Progenitor cell of endocrine pancreas (in vitro differentiated cells): Measurements from ENCODE around the gene IRF4. TPM values are rescaled to one million over a fixed set of nuclear protein-coding genes. Genes with fewer than 3 reads are reported as not detected.

Experiments used
- DNase-seq: peaks from one replicate; pipeline ENCODE4 v3.0.0; 2021; ENCODE audit warnings: low spot score; ENCODE audit not compliant: unreplicated experiment
- H3K27ac Mint-ChIP-seq: 2 replicates; pipeline ENCODE4 v1.8.0; 2021; ENCODE audit warnings: mild to moderate bottlenecking, moderate library complexity, mixed read lengths
- H3K27me3 Mint-ChIP-seq: 2 replicates; pipeline ENCODE4 v1.8.0; 2021; ENCODE audit warnings: mixed read lengths
- H3K36me3 Mint-ChIP-seq: 2 replicates; pipeline ENCODE4 v1.8.0; 2022; ENCODE audit warnings: mixed read lengths; ENCODE audit not compliant: insufficient read depth
- H3K4me1 Mint-ChIP-seq: 2 replicates; pipeline ENCODE4 v1.8.0; 2021; ENCODE audit warnings: low read depth, mixed read lengths
- H3K4me3 Mint-ChIP-seq: 2 replicates; pipeline ENCODE4 v1.8.0; 2021; ENCODE audit warnings: low read depth, mild to moderate bottlenecking, moderate library complexity, mixed read lengths
- H3K9me3 Mint-ChIP-seq: 2 replicates; pipeline ENCODE4 v1.8.0; 2021; ENCODE audit warnings: low read depth, mixed read lengths
- CTCF ChIP-seq: fragments of 200-600 bp; sonication (generic); IDR thresholded peaks from one replicate; pipeline ENCODE4 v1.5.0; 2021; ENCODE audit warnings: antibody characterized with exemption, mild to moderate bottlenecking; ENCODE audit not compliant: unreplicated experiment
- total RNA-seq: library from RNA; stranded (reverse); gene quantifications from 2 replicates; pipeline ENCODE4 v1.2.1, GENCODE V29; 2021

The IRF4 gene
- total RNA-seq, 1 donor from 2014 or later: not detected

DNA sequence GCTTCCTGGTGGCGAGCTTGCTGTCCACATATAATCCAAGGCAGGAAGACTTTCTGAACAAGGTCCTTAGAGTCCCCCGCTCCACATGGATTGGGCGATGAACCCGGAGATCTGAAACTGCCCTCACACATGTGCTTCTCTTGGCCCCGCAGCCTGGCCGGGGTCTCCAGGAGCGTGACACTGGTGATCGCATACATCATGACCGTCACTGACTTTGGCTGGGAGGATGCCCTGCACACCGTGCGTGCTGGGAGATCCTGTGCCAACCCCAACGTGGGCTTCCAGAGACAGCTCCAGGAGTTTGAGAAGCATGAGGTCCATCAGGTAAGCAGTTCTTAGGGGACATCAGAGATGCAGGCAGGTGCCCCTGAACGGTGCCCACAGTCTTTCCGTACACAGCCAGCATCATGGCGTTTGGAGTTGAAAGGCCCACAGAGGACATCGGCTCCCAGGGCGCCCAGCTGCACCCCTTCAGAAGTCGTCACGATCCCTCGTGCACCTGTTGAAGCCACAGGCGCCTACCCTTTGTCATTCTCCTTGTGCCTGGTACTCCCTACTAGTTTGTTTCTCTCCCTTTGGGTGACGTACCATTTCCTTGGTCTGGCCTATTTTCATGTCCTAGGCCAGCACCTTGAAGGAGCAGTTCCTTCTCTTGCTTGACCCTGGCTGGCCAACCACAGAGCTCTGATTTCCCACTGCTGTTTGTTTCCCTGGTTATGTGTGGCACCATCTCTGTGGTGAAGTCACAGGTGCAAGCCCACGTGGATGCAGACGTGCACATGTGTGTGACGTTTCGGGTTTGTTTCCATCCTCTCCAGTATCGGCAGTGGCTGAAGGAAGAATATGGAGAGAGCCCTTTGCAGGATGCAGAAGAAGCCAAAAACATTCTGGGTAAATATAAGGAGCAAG is 43.3 kb upstream of the IRF4 start:
- no peak overlapping the region for H3K4me3 Mint-ChIP-seq
- no peaks in the 10 kb centered on the region for H3K27me3 Mint-ChIP-seq
- TF ChIP-seq CTCF: no peak
- H3K4me1 Mint-ChIP-seq: no peaks in the 10 kb centered on the region
- no peak overlapping the region for H3K27ac Mint-ChIP-seq
- no peak for DNase-seq
- peaks cover 22% of the 10 kb centered on the region for H3K9me3 Mint-ChIP-seq
- peaks cover 19% of the 10 kb centered on the region for H3K36me3 Mint-ChIP-seq

- Mint-ChIP-seq H3K4me1 (no peaks in the 10 kb centered on the region), H3K36me3 (peaks cover 21% of the 10 kb centered on the region), H3K4me3 (no peak overlapping the region), H3K9me3 (peaks cover 28% of the 10 kb centered on the region), H3K27ac (no peak overlapping the region), H3K27me3 (no peaks in the 10 kb centered on the region)
- no peak for DNase-seq
- TF ChIP-seq CTCF: no peak
Measured at GRCh38 chr6:348860-349396, 42.6 kb upstream of the IRF4 start.

DNA sequence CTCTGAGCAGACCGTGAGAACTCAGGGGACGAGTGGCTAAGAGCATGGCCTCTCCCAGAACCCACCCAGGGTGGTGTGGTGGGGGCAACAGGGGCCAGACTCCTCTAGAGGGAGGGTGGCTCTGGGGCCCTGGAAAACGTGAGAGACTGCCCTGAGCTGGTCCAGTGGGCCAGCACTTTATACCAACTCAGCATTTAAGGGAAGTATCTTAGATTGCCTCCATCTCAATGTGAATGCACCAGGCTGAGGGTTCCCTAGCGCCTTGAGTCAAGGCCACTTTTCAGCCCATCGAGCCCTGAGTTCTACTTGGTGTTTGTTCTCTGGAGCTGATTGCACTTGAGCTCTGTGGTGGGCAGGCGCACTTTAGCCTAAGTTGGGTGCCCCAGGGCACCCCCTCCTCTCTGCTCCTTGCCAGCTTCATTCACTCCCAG is 42.0 kb upstream of the IRF4 start:
- no peak overlapping the region for H3K4me3 Mint-ChIP-seq
- H3K36me3 Mint-ChIP-seq: peaks cover 21% of the 10 kb centered on the region
- no peak for TF ChIP-seq CTCF
- no peak overlapping the region for H3K27ac Mint-ChIP-seq
- DNase-seq: no peak
- H3K4me1 Mint-ChIP-seq: no peaks in the 10 kb centered on the region
- peaks cover 30% of the 10 kb centered on the region for H3K9me3 Mint-ChIP-seq
- H3K27me3 Mint-ChIP-seq: no peaks in the 10 kb centered on the region

GRCh38 chr6:350371-350770 is 41.2 kb upstream of the IRF4 start:
- Mint-ChIP-seq H3K27me3 (no peaks in the 10 kb centered on the region), H3K4me1 (no peaks in the 10 kb centered on the region), H3K27ac (no peak overlapping the region), H3K9me3 (peaks cover 34% of the 10 kb centered on the region), H3K36me3 (peaks cover 21% of the 10 kb centered on the region), H3K4me3 (no peak overlapping the region)
- TF ChIP-seq CTCF: no peak
- no peak for DNase-seq

- Mint-ChIP-seq H3K27ac (no peak overlapping the region), H3K4me3 (no peak overlapping the region), H3K9me3 (peaks cover 38% of the 10 kb centered on the region), H3K4me1 (no peaks in the 10 kb centered on the region), H3K27me3 (no peaks in the 10 kb centered on the region), H3K36me3 (peaks cover 17% of the 10 kb centered on the region)
- TF ChIP-seq CTCF: no peak
- DNase-seq: no peak
Measured at GRCh38 chr6:351011-351866, 40.3 kb upstream of the IRF4 start.
